Measurements from ENCODE around the gene CEP72.
A peak's percentile ranks its signal among the peaks of the same experiment; 100 is the strongest.
"Not testable (repeated sequence)": the region's sequence is repeated elsewhere in the genome, so short reads cannot be mapped to it uniquely, and the experiment has no call there.

The CEP72 gene

GRCh38 chr5:628351-629205, 16.4 kb downstream of the CEP72 start:
- FAIRE-seq; DNase-seq (ENCODE audit: extremely low spot score, insufficient read length, low read depth): not testable (repeated sequence)

GRCh38 chr5:633501-633955, 21.4 kb downstream of the CEP72 start:
- FAIRE-seq (no peak), DNase-seq (ENCODE audit: extremely low spot score, insufficient read length, low read depth) (no peak)

- DNase-seq (ENCODE audit: extremely low spot score, insufficient read length, low read depth) (no peak), FAIRE-seq (no peak)
These were observed 22.1 kb downstream of the CEP72 start for GRCh38 chr5:634191-634590.

GRCh38 chr5:635306-636055, 23.3 kb downstream of the CEP72 start:
- DNase-seq (ENCODE audit: extremely low spot score, insufficient read length, low read depth): no peak

GRCh38 chr5:636951-637350, 24.8 kb downstream of the CEP72 start:
- DNase-seq (ENCODE audit: extremely low spot score, insufficient read length, low read depth) (no peak), FAIRE-seq (no peak)

More at GRCh38 chr5:635306-636055, 23.3 kb downstream of the CEP72 start:
- FAIRE-seq: no peak

GRCh38 chr5:637581-638450, 25.7 kb downstream of the CEP72 start:
- FAIRE-seq (no peak), DNase-seq (ENCODE audit: extremely low spot score, insufficient read length, low read depth) (no peak)

GRCh38 chr5:638501-639252, 26.5 kb downstream of the CEP72 start:
- no peak for DNase-seq (ENCODE audit: extremely low spot score, insufficient read length, low read depth)
- FAIRE-seq: no peak

- no peak for DNase-seq (ENCODE audit: extremely low spot score, insufficient read length, low read depth)
- no peak for FAIRE-seq
These were observed 27.1 kb downstream of the CEP72 start for GRCh38 chr5:639253-639530.

- DNase-seq (ENCODE audit: extremely low spot score, insufficient read length, low read depth): no peak
- FAIRE-seq: no peak
These were observed 27.6 kb downstream of the CEP72 start for GRCh38 chr5:639584-640213.

GRCh38 chr5:640461-641330, 28.6 kb downstream of the CEP72 start:
- DNase-seq (ENCODE audit: extremely low spot score, insufficient read length, low read depth) (no peak), FAIRE-seq (no peak)

- DNase-seq (ENCODE audit: extremely low spot score, insufficient read length, low read depth) (no peak), FAIRE-seq (no peak)
These were observed 29.2 kb downstream of the CEP72 start for GRCh38 chr5:641331-641765.

- FAIRE-seq (no peak), DNase-seq (ENCODE audit: extremely low spot score, insufficient read length, low read depth) (no peak)
These were observed 30.3 kb downstream of the CEP72 start for GRCh38 chr5:642481-642880.

- FAIRE-seq (peak; percentile 58), DNase-seq (ENCODE audit: extremely low spot score, insufficient read length, low read depth) (peak; percentile 29)
These were observed 31.2 kb downstream of the CEP72 start for GRCh38 chr5:643351-643801.

GRCh38 chr5:643811-644271, 31.7 kb downstream of the CEP72 start:
- FAIRE-seq: peak; percentile 75

GRCh38 chr5:644509-644908, 32.4 kb downstream of the CEP72 start:
- FAIRE-seq: no peak
- DNase-seq (ENCODE audit: extremely low spot score, insufficient read length, low read depth): no peak

More at GRCh38 chr5:643811-644271, 31.7 kb downstream of the CEP72 start:
- peak; percentile 48 for DNase-seq (ENCODE audit: extremely low spot score, insufficient read length, low read depth)

GRCh38 chr5:644971-645370, 32.8 kb downstream of the CEP72 start:
- no peak for DNase-seq (ENCODE audit: extremely low spot score, insufficient read length, low read depth)
- FAIRE-seq: no peak

GRCh38 chr5:645421-645820, 33.3 kb downstream of the CEP72 start:
- FAIRE-seq: no peak
- DNase-seq (ENCODE audit: extremely low spot score, insufficient read length, low read depth): no peak
